Endodermal cell (in vitro differentiated cells): Measurements from ENCODE around the gene HSP90AB1. TPM values are rescaled to one million over a fixed set of nuclear protein-coding genes. Genes with fewer than 3 reads are reported as not detected.
A peak's percentile ranks its signal among the peaks of the same experiment; 100 is the strongest.

Experiments
- DNase-seq: peaks from one replicate; pipeline ENCODE4 v3.0.0-alpha.2; 2017
- H3K27ac ChIP-seq: 2 replicates; pipeline ENCODE4 v1.5.1; 2013; ENCODE audit warnings: mild to moderate bottlenecking, low read depth, low read length, moderate library complexity
- H3K27me3 ChIP-seq: 2 replicates; pipeline ENCODE4 v1.6.1; 2013; ENCODE audit warnings: mild to moderate bottlenecking, low read length, moderate library complexity; ENCODE audit not compliant: insufficient read depth, control insufficient read depth, poor library complexity, severe bottlenecking
- H3K36me3 ChIP-seq: 2 replicates; pipeline ENCODE4 v1.7.0; 2013; ENCODE audit warnings: mild to moderate bottlenecking, low read length, moderate library complexity; ENCODE audit not compliant: control insufficient read depth, insufficient read depth
- H3K4me1 ChIP-seq: one replicate; pipeline ENCODE4 v1.7.0; 2013; ENCODE audit warnings: low read length; ENCODE audit not compliant: control insufficient read depth, insufficient read depth
- H3K4me3 ChIP-seq: 2 replicates; pipeline ENCODE4 v1.5.1; 2013; ENCODE audit warnings: mild to moderate bottlenecking, low read length, moderate library complexity
- H3K9ac ChIP-seq: 2 replicates; pipeline ENCODE4 v1.6.1; 2013; ENCODE audit warnings: mild to moderate bottlenecking, low read length, moderate library complexity; ENCODE audit not compliant: poor library complexity, severe bottlenecking; ENCODE audit errors: extremely low read depth
- H3K9me3 ChIP-seq: 2 replicates; pipeline ENCODE4 v1.6.1; 2013; ENCODE audit warnings: mild to moderate bottlenecking, low read length, moderate library complexity; ENCODE audit not compliant: control insufficient read depth
- H3K27ac Mint-ChIP-seq: 2 replicates; pipeline ENCODE4 v1.8.0; 2020; ENCODE audit warnings: mixed read lengths
- H3K27me3 Mint-ChIP-seq: 2 replicates; pipeline ENCODE4 v1.8.0; 2021; ENCODE audit warnings: mild to moderate bottlenecking, mixed read lengths; ENCODE audit not compliant: insufficient read depth
- H3K36me3 Mint-ChIP-seq: 2 replicates; pipeline ENCODE4 v1.8.0; 2020; ENCODE audit warnings: low read depth, mixed read lengths
- H3K4me1 Mint-ChIP-seq: 2 replicates; pipeline ENCODE4 v1.8.0; 2020; ENCODE audit warnings: mixed read lengths
- H3K4me3 Mint-ChIP-seq: 2 replicates; pipeline ENCODE4 v1.8.0; 2020; ENCODE audit warnings: mild to moderate bottlenecking, moderate library complexity, mixed read lengths
- H3K9me3 Mint-ChIP-seq: 2 replicates; pipeline ENCODE4 v1.8.0; 2020; ENCODE audit warnings: mild to moderate bottlenecking, mixed read lengths
- WGBS, 2 experiments: methylation state at CpG; one replicate each; pipeline versions ENCODE4 v1.1.5 to v1.1.7; 2013; ENCODE audit warnings: missing lambda C conversion rate in 2 of 2, mixed read lengths in 1 of 2; ENCODE audit not compliant: insufficient coverage in 1 of 2, insufficient read length in 1 of 2; 5-methylcytosine and 5-hydroxymethylcytosine counted together
- total RNA-seq, 2 donors: library from RNA; stranded (reverse); fragmentation: NEBNext Ultra II Directional in 1 of 2; extraction: Animal tissue kit (Norgen Biotek cat#: 25700) in 1 of 2; gene quantifications; 2 replicates in 1 of 2; 3 replicates in 1 of 2; pipeline ENCODE4 v1.2.1, GENCODE V29; 2021
- TF ChIP-seq, protein P1 (sequence below): fragments of 200-600 bp; sonication (generic); conservative IDR thresholded peaks from 2 replicates; pipeline ENCODE4 v1.5.0; 2021; ENCODE audit warnings: antibody characterized with exemption, mild to moderate bottlenecking

Gene HSP90AB1
- total RNA-seq, 2 donors from 2014 or later, result 1,356 to 1,422 TPM

DNA sequence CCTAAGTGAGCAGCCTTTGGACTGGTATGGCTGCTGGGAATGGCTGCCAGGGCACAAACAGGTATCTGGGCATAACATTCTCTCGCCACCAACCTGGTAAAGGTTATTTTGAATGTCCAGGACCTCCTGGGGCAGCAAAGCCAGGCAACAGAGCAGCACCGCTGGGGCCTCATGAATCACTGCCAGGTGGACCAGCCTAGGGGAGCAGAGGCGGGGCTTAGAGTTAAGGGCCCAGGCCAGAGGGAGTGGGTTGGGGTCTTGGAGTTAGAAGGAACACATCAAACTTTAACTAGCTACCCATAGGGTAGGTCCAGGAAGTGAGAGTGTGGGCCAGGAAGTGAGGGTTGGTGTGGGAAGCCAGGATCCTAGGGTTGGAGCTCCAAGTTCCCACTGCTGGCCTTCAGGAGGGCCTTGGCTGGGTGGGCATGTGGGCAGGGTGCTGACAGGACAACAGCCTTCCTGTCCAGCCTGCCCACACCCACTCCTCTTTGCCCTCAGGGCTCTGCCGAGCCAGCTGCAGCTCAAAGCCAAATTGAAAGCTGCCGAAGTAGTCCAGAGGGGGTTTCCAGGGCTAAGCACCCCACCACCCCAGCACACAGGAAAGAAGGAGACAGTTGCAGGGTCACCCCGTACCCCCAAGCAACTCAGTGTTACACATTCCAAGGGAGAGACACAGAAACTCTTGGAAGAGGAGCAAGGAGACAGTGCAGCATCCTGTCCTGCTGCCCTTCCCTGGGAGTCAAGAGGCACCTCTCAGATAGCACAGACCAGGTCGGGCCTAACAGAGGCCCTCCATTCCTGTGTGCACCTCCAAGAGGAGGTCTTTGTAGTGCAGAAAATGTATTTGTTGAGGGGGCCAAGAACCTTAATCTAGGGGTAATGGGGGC lies 15.8 kb downstream of the HSP90AB1 start:
- H3K27me3 Mint-ChIP-seq, result peaks cover 26% of the 10 kb centered on the region
- Histone ChIP-seq H3K9ac (no peak overlapping the region), H3K36me3 (peaks cover 3% of the 10 kb centered on the region), H3K27me3 (no peaks in the 10 kb centered on the region), H3K4me3 (no peak overlapping the region), H3K4me1 (peaks cover 5% of the 10 kb centered on the region), H3K27ac (no peak overlapping the region), H3K9me3 (no peaks in the 10 kb centered on the region)
- no peak for DNase-seq
- WGBS, 2 experiments, result 86 to 89% methylated on average over 3 to 7 of the region's 7 CpGs
- H3K27ac Mint-ChIP-seq, result no peak overlapping the region
- no peaks in the 10 kb centered on the region for H3K9me3 Mint-ChIP-seq
- peaks cover 25% of the 10 kb centered on the region for H3K4me1 Mint-ChIP-seq
- TF ChIP-seq, protein P1, sequence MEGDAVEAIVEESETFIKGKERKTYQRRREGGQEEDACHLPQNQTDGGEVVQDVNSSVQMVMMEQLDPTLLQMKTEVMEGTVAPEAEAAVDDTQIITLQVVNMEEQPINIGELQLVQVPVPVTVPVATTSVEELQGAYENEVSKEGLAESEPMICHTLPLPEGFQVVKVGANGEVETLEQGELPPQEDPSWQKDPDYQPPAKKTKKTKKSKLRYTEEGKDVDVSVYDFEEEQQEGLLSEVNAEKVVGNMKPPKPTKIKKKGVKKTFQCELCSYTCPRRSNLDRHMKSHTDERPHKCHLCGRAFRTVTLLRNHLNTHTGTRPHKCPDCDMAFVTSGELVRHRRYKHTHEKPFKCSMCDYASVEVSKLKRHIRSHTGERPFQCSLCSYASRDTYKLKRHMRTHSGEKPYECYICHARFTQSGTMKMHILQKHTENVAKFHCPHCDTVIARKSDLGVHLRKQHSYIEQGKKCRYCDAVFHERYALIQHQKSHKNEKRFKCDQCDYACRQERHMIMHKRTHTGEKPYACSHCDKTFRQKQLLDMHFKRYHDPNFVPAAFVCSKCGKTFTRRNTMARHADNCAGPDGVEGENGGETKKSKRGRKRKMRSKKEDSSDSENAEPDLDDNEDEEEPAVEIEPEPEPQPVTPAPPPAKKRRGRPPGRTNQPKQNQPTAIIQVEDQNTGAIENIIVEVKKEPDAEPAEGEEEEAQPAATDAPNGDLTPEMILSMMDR, result no peak
- H3K36me3 Mint-ChIP-seq, result peaks cover 2% of the 10 kb centered on the region
- no peak overlapping the region for H3K4me3 Mint-ChIP-seq

- Mint-ChIP-seq H3K4me1 (peaks cover 22% of the 10 kb centered on the region), H3K9me3 (no peaks in the 10 kb centered on the region), H3K4me3 (peak overlapping the region; percentile 64), H3K27ac (no peak overlapping the region), H3K36me3 (peaks cover 2% of the 10 kb centered on the region), H3K27me3 (peaks cover 34% of the 10 kb centered on the region)
- Histone ChIP-seq H3K9me3 (no peaks in the 10 kb centered on the region), H3K4me1 (peaks cover 5% of the 10 kb centered on the region), H3K36me3 (peaks cover 3% of the 10 kb centered on the region), H3K4me3 (peak overlapping the region; percentile 82), H3K27ac (no peak overlapping the region), H3K27me3 (peaks cover 5% of the 10 kb centered on the region), H3K9ac (no peak overlapping the region)
- TF ChIP-seq, protein P1, result no peak
- WGBS, 2 experiments, result 65 to 95% methylated on average over 3 to 9 of the region's 9 CpGs
- DNase-seq, result no peak
Measured at GRCh38 chr6:44263354-44264100, 16.6 kb downstream of the HSP90AB1 start.

DNA sequence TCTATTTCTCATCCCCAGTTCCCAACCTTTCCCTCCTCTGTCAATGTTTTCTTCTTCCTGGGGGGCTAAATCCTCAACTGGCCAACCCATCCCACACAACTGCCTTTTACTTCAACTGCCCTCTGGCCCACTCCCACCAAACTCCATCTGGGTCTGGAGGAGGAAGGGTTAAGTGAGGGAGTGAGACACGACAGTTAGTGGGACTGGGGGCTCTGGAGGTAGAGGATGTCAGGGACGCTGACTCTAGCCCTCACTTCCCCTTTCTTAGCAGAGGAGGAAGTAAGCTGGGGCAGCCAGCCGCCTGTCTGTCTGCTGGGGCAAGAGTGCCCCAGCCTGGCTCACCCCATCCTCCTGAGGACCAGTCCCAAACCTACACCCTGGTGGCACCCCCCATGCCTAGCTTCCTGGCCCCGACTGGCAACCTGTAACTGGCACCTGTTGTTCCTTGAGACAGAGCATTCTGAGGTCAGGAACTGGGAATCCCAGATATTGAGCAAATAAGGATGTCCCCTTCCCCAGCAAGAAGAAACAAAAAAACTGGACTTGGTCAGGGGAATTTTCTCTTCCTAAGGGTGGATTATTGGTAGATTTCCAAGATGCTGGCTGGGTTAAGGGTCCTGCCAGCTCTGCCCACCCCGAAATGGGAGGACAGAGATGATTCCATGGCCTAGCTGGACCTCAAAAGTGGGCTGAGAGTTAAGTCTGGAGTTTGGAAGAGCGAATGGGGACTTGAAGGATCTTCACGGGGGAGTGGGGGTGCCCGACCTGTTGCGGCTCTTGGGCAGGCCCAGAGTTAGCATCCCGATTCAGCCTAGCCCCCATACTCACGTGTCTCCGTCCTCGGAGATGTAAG lies 17.5 kb downstream of the HSP90AB1 start:
- peak overlapping the region; percentile 82 for H3K4me3 ChIP-seq
- peaks cover 5% of the 10 kb centered on the region for H3K4me1 ChIP-seq
- Mint-ChIP-seq H3K27me3 (peaks cover 43% of the 10 kb centered on the region), H3K27ac (peak overlapping the region; percentile 56), H3K9me3 (no peaks in the 10 kb centered on the region), H3K4me1 (peaks cover 22% of the 10 kb centered on the region), H3K4me3 (peak overlapping the region; percentile 64), H3K36me3 (no peaks in the 10 kb centered on the region)
- 21 to 50% methylated on average over 1 to 13 of the region's 13 CpGs for whole genome bisulfite sequencing, 2 experiments
- H3K36me3 ChIP-seq, result peaks cover 3% of the 10 kb centered on the region
- peak overlapping the region; percentile 4 for H3K9ac ChIP-seq
- TF ChIP-seq, protein P1, result no peak
- DNase-seq, result no peak
- H3K27ac ChIP-seq, result no peak overlapping the region
- no peaks in the 10 kb centered on the region for H3K9me3 ChIP-seq
- H3K27me3 ChIP-seq, result peaks cover 13% of the 10 kb centered on the region
